SU-DHL-6 (cell line): ENCODE measurements around the gene CLHC1.

Experiments used
- H2AFZ ChIP-seq: fragments of 200-600 bp; sonication (generic); 2 replicates; pipeline ENCODE4 v1.6.1; 2014; ENCODE audit warnings: low read depth, mild to moderate bottlenecking, moderate library complexity, mixed read lengths, antibody characterized with exemption, low read length; ENCODE audit not compliant: severe bottlenecking
- H3F3A ChIP-seq: fragments of 200-600 bp; shearing (Covaris generic); 2 replicates; pipeline ENCODE4 v1.6.0; 2016; ENCODE audit warnings: antibody characterized with exemption, mild to moderate bottlenecking; ENCODE audit not compliant: insufficient read depth
- H3K27ac ChIP-seq: fragments of 200-600 bp; sonication (generic); 2 replicates; pipeline ENCODE4 v1.5.1; 2016; ENCODE audit warnings: low read depth, mild to moderate bottlenecking, low read length, moderate library complexity, mixed read lengths
- H3K27me3 ChIP-seq: fragments of 200-600 bp; sonication (generic), shearing (Covaris generic); 2 replicates; pipeline ENCODE4 v1.6.0; 2014; ENCODE audit warnings: mild to moderate bottlenecking, low read length
- H3K36me3 ChIP-seq: fragments of 200-600 bp; sonication (generic); 2 replicates; pipeline ENCODE4 v1.6.1; 2014; ENCODE audit warnings: mild to moderate bottlenecking, low read length, mixed read lengths
- H3K4me2 ChIP-seq: fragments of 300-600, 200-600 bp; shearing (Covaris generic), sonication (generic); 2 replicates; pipeline ENCODE4 v1.6.0; 2014; ENCODE audit warnings: low read length, low read depth, mild to moderate bottlenecking; ENCODE audit not compliant: poor library complexity, severe bottlenecking
- H3K4me3 ChIP-seq: fragments of 200-600 bp; sonication (generic); 2 replicates; pipeline ENCODE4 v1.5.1; 2014; ENCODE audit warnings: antibody characterized with exemption, low read length, mild to moderate bottlenecking, mixed read lengths; ENCODE audit not compliant: insufficient read depth, poor library complexity, severe bottlenecking
- H3K79me2 ChIP-seq: fragments of 200-600 bp; sonication (generic); 2 replicates; pipeline ENCODE4 v1.6.1; 2014; ENCODE audit warnings: mild to moderate bottlenecking, low read length, moderate library complexity; ENCODE audit not compliant: insufficient read depth
- H3K9ac ChIP-seq: fragments of 200-600 bp; sonication (generic); 2 replicates; pipeline ENCODE4 v1.7.0; 2014; ENCODE audit warnings: mild to moderate bottlenecking, low read length
- H3K9me2 ChIP-seq: fragments of 200-600 bp; sonication (generic); replicated peaks from 2 replicates; pipeline ENCODE4 v1.6.1; 2014; ENCODE audit warnings: low read length; ENCODE audit not compliant: insufficient read depth
- H3K9me3 ChIP-seq: fragments of 200-600 bp; sonication (generic); 2 replicates; pipeline ENCODE4 v1.6.1; 2014; ENCODE audit warnings: low read length, mixed read lengths; ENCODE audit not compliant: insufficient read depth
- H4K20me1 ChIP-seq: fragments of 200-600 bp; sonication (generic); 2 replicates; pipeline ENCODE4 v1.6.1; 2014; ENCODE audit warnings: low read depth, mild to moderate bottlenecking, antibody characterized with exemption, low read length, moderate library complexity, mixed read lengths
- CTCF ChIP-seq: fragments of 200-600 bp; sonication (generic); IDR thresholded peaks from one replicate; pipeline ENCODE4 v1.5.1; 2017; ENCODE audit warnings: antibody characterized with exemption, mild to moderate bottlenecking, low read length, moderate library complexity; ENCODE audit not compliant: insufficient read depth, poor library complexity, severe bottlenecking
- EZH2phosphoT487 ChIP-seq: fragments of 200-600 bp; sonication (generic), shearing (Covaris generic); conservative IDR thresholded peaks from 2 replicates; pipeline ENCODE4 v1.6.1; 2018; ENCODE audit warnings: mild to moderate bottlenecking, antibody characterized with exemption, low read length, moderate library complexity, mixed read lengths

Gene CLHC1

GRCh38 chr2:55159037-55159651, 72.9 kb downstream of the CLHC1 start:
- no peaks in the 10 kb centered on the region for H3K79me2 ChIP-seq
- no peak overlapping the region for H3K4me2 ChIP-seq
- no peak overlapping the region for H3K4me3 ChIP-seq
- H3K36me3 ChIP-seq, result no peaks in the 10 kb centered on the region
- H3K27me3 ChIP-seq, result no peaks in the 10 kb centered on the region
- H3F3A ChIP-seq, result no peaks in the 10 kb centered on the region
- no peak for TF ChIP-seq CTCF
- no peak for TF ChIP-seq EZH2phosphoT487
- H2AFZ ChIP-seq, result no peak overlapping the region
- no peaks in the 10 kb centered on the region for H4K20me1 ChIP-seq
- H3K9ac ChIP-seq, result no peak overlapping the region
- H3K9me3 ChIP-seq, result no peaks in the 10 kb centered on the region
- H3K27ac ChIP-seq, result no peak overlapping the region
- no peaks in the 10 kb centered on the region for H3K9me2 ChIP-seq

- H3F3A ChIP-seq, result no peaks in the 10 kb centered on the region
- no peak overlapping the region for H2AFZ ChIP-seq
- TF ChIP-seq CTCF, result no peak
- no peak for TF ChIP-seq EZH2phosphoT487
- H3K27me3 ChIP-seq, result no peaks in the 10 kb centered on the region
- no peaks in the 10 kb centered on the region for H3K9me3 ChIP-seq
- H3K4me2 ChIP-seq, result no peak overlapping the region
- no peaks in the 10 kb centered on the region for H3K36me3 ChIP-seq
- no peaks in the 10 kb centered on the region for H3K79me2 ChIP-seq
- H4K20me1 ChIP-seq, result no peaks in the 10 kb centered on the region
- H3K27ac ChIP-seq, result no peak overlapping the region
- no peaks in the 10 kb centered on the region for H3K9me2 ChIP-seq
- no peak overlapping the region for H3K4me3 ChIP-seq
- H3K9ac ChIP-seq, result no peak overlapping the region
These were observed 73.8 kb downstream of the CLHC1 start for GRCh38 chr2:55158111-55158814.

GRCh38 chr2:55157474-55157884, 74.6 kb downstream of the CLHC1 start:
- no peaks in the 10 kb centered on the region for H3F3A ChIP-seq
- H3K4me2 ChIP-seq, result no peak overlapping the region
- TF ChIP-seq CTCF, result no peak
- TF ChIP-seq EZH2phosphoT487, result no peak
- no peaks in the 10 kb centered on the region for H3K79me2 ChIP-seq
- H2AFZ ChIP-seq, result no peak overlapping the region
- H3K9ac ChIP-seq, result no peak overlapping the region
- no peaks in the 10 kb centered on the region for H4K20me1 ChIP-seq
- H3K4me3 ChIP-seq, result no peak overlapping the region
- H3K36me3 ChIP-seq, result no peaks in the 10 kb centered on the region
- H3K27me3 ChIP-seq, result no peaks in the 10 kb centered on the region
- no peaks in the 10 kb centered on the region for H3K9me3 ChIP-seq
- H3K9me2 ChIP-seq, result no peaks in the 10 kb centered on the region
- no peak overlapping the region for H3K27ac ChIP-seq
